MM.1S (cell line): ENCODE measurements around the gene MPV17.

Experiments
- DNase-seq: peaks from one replicate; pipeline ENCODE4 v3.0.0-alpha.2; 2015
- H2AFZ ChIP-seq: fragments of 300-600 bp; sonication (generic); 2 replicates; pipeline ENCODE4 v1.6.0; 2016; ENCODE audit warnings: antibody characterized with exemption, low read length
- H3F3A ChIP-seq: fragments of 300-600 bp; sonication (generic); 2 replicates; pipeline ENCODE4 v1.6.1; 2016; ENCODE audit warnings: mild to moderate bottlenecking, antibody characterized with exemption, low read length, moderate library complexity, mixed read lengths; ENCODE audit not compliant: insufficient read depth
- H3K27ac ChIP-seq: fragments of 300-600 bp; sonication (generic); 2 replicates; pipeline ENCODE4 v1.5.1; 2016; ENCODE audit warnings: mild to moderate bottlenecking, low read length
- H3K27me3 ChIP-seq: fragments of 300-600 bp; sonication (generic); replicated peaks from 2 replicates; pipeline ENCODE4 v1.6.0; 2016; ENCODE audit warnings: low read length; ENCODE audit not compliant: insufficient read depth
- H3K36me3 ChIP-seq: fragments of 300-600 bp; sonication (generic); replicated peaks from 2 replicates; pipeline ENCODE4 v1.6.1; 2016; ENCODE audit warnings: mild to moderate bottlenecking, low read length, mixed read lengths; ENCODE audit not compliant: insufficient read depth
- H3K4me1 ChIP-seq: fragments of 300-600 bp; sonication (generic); 2 replicates; pipeline ENCODE4 v1.6.1; 2016; ENCODE audit warnings: low read length, mixed read lengths
- H3K4me2 ChIP-seq: fragments of 300-600 bp; sonication (generic); 2 replicates; pipeline ENCODE4 v1.6.0; 2016; ENCODE audit warnings: low read depth, low read length
- H3K4me3 ChIP-seq: fragments of 300-600 bp; sonication (generic); 2 replicates; pipeline ENCODE4 v1.5.1; 2016; ENCODE audit warnings: low read length, mixed read lengths
- H3K79me2 ChIP-seq: fragments of 300-600 bp; sonication (generic); 2 replicates; pipeline ENCODE4 v1.6.1; 2016; ENCODE audit warnings: mixed run types, low read length, mixed read lengths
- H3K9ac ChIP-seq: fragments of 300-600 bp; sonication (generic); 2 replicates; pipeline ENCODE4 v1.6.1; 2016; ENCODE audit warnings: low read length, mixed read lengths
- H3K9me2 ChIP-seq: fragments of 300-600 bp; sonication (generic); replicated peaks from 2 replicates; pipeline ENCODE4 v1.6.1; 2016; ENCODE audit warnings: mild to moderate bottlenecking, low read length, mixed read lengths; ENCODE audit not compliant: insufficient read depth
- H3K9me3 ChIP-seq: fragments of 300-600 bp; sonication (generic); replicated peaks from 2 replicates; pipeline ENCODE4 v1.6.1; 2016; ENCODE audit warnings: mild to moderate bottlenecking, low read length, mixed read lengths; ENCODE audit not compliant: insufficient read depth
- H4K20me1 ChIP-seq: fragments of 300-600 bp; sonication (generic); 2 replicates; pipeline ENCODE4 v1.6.1; 2016; ENCODE audit warnings: mild to moderate bottlenecking, low read length, moderate library complexity, mixed read lengths; ENCODE audit not compliant: insufficient read depth
- EZH2 ChIP-seq: fragments of 300-600 bp; sonication (generic); optimal IDR thresholded peaks from 2 replicates; pipeline ENCODE3; 2017; ENCODE audit warnings: low read depth, mild to moderate bottlenecking, antibody characterized with exemption, low read length, mixed read lengths
- EZH2phosphoT487 ChIP-seq: fragments of 300-600 bp; sonication (generic); IDR thresholded peaks from 2 replicates; pipeline ENCODE4 v1.6.1; 2018; ENCODE audit warnings: antibody characterized with exemption, low read length
- TF ChIP-seq, protein P1 (sequence below): fragments of 300-600 bp; sonication (generic); IDR thresholded peaks from 2 replicates; pipeline ENCODE4 v1.5.1; 2016; ENCODE audit warnings: antibody characterized with exemption, low read length, mixed read lengths

The MPV17 gene

GRCh38 chr2:27314709-27315108 lies 8.2 kb downstream of the MPV17 start:
- H3K27me3 ChIP-seq = no peaks in the 10 kb centered on the region
- H4K20me1 ChIP-seq = no peaks in the 10 kb centered on the region
- H3K36me3 ChIP-seq = no peaks in the 10 kb centered on the region
- no peaks in the 10 kb centered on the region for H3F3A ChIP-seq
- no peak overlapping the region for H3K9ac ChIP-seq
- no peaks in the 10 kb centered on the region for H3K9me3 ChIP-seq
- no peak overlapping the region for H3K4me3 ChIP-seq
- no peak overlapping the region for H3K27ac ChIP-seq
- TF ChIP-seq EZH2 (no peak), EZH2phosphoT487 (no peak)
- TF ChIP-seq, protein P1, sequence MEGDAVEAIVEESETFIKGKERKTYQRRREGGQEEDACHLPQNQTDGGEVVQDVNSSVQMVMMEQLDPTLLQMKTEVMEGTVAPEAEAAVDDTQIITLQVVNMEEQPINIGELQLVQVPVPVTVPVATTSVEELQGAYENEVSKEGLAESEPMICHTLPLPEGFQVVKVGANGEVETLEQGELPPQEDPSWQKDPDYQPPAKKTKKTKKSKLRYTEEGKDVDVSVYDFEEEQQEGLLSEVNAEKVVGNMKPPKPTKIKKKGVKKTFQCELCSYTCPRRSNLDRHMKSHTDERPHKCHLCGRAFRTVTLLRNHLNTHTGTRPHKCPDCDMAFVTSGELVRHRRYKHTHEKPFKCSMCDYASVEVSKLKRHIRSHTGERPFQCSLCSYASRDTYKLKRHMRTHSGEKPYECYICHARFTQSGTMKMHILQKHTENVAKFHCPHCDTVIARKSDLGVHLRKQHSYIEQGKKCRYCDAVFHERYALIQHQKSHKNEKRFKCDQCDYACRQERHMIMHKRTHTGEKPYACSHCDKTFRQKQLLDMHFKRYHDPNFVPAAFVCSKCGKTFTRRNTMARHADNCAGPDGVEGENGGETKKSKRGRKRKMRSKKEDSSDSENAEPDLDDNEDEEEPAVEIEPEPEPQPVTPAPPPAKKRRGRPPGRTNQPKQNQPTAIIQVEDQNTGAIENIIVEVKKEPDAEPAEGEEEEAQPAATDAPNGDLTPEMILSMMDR = no peak
- H3K4me1 ChIP-seq = no peaks in the 10 kb centered on the region
- no peaks in the 10 kb centered on the region for H3K9me2 ChIP-seq
- DNase-seq = no peak
- no peak overlapping the region for H2AFZ ChIP-seq
- no peaks in the 10 kb centered on the region for H3K79me2 ChIP-seq
- no peak overlapping the region for H3K4me2 ChIP-seq

DNA sequence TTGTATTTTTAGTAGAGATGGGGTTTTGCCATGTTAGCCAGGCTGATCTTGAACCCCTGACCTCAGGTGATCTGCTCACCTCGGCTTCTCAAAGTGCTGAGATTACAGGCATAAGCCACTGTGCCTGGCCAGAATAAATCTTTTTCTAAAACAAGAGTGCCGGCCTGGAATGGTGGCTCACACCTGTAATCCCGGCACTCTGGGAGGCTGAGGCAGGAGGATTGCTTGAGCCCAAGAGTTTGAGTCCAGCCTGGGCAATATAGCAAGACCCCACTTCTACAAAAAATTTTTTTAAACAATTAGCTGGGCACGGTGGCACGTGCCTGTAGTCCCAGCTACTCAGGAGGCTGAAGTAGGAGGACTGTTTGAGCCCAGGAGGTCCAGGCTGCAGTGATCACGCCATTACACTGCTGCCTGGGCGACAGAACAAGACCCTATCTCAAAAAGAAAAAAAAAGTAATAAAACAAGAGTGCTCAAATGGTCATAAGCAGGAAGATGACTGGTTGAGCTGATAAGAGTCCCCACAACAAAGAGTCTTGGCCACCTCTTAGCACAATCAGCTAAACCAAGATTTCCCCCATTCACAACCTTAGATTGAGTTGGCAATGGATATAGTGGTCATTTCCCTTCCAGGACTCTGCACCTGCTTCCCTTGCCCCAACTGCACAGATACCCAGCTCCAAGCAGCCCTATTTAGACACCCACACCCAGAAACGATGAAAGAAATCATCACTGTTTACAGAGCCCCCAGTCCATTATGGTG lies 8.8 kb downstream of the MPV17 start:
- Histone ChIP-seq H3K27me3 (no peaks in the 10 kb centered on the region), H3K4me2 (no peak overlapping the region), H3K36me3 (no peaks in the 10 kb centered on the region), H3K4me3 (no peak overlapping the region), H3K9ac (no peak overlapping the region), H3K27ac (no peak overlapping the region), H3F3A (no peaks in the 10 kb centered on the region), H3K9me2 (no peaks in the 10 kb centered on the region), H3K4me1 (no peaks in the 10 kb centered on the region), H4K20me1 (no peaks in the 10 kb centered on the region), H3K9me3 (no peaks in the 10 kb centered on the region), H3K79me2 (no peaks in the 10 kb centered on the region), H2AFZ (no peak overlapping the region)
- TF ChIP-seq, protein P1 = no peak
- TF ChIP-seq EZH2phosphoT487 (no peak), EZH2 (no peak)
- no peak for DNase-seq

DNA sequence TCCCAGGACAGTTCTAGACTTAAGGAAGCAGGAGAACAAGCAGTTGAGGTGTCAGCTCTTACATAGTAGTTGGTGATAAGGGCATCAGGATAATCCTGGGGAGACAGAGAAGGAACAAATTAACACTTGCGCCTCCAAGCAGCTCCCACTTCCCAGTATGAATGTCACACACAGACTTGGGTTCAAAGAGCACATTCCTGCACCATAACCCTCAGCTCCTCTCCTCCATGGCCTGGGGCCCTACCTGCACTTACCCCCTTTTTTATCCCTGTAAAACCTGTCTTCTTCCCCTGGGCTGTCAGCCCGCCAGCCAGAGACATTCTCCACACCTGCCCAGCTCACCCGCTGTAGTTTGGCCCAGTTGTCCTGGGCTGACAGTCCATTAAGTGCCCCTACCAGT lies 10.7 kb downstream of the MPV17 start:
- H3K27me3 ChIP-seq = no peaks in the 10 kb centered on the region
- DNase-seq = no peak
- H3K79me2 ChIP-seq = no peaks in the 10 kb centered on the region
- no peaks in the 10 kb centered on the region for H3K9me3 ChIP-seq
- no peaks in the 10 kb centered on the region for H4K20me1 ChIP-seq
- no peak overlapping the region for H2AFZ ChIP-seq
- no peak overlapping the region for H3K27ac ChIP-seq
- H3F3A ChIP-seq = no peaks in the 10 kb centered on the region
- H3K9ac ChIP-seq = no peak overlapping the region
- no peak for TF ChIP-seq EZH2
- no peak for TF ChIP-seq EZH2phosphoT487
- TF ChIP-seq, protein P1 = no peak
- no peak overlapping the region for H3K4me2 ChIP-seq
- no peak overlapping the region for H3K4me3 ChIP-seq
- no peaks in the 10 kb centered on the region for H3K4me1 ChIP-seq
- H3K36me3 ChIP-seq = no peaks in the 10 kb centered on the region
- no peaks in the 10 kb centered on the region for H3K9me2 ChIP-seq
